IMR-90 (cell line): ENCODE measurements around the gene IGF1R. TPM values are rescaled to one million over a fixed set of nuclear protein-coding genes. Genes with fewer than 3 reads are reported as not detected.
A peak's percentile ranks its signal among the peaks of the same experiment; 100 is the strongest.

ENCODE experiments used
- ATAC-seq: fragments of 200-7000 bp; cut with Tn5 transposase; 2 replicates; pipeline ENCODE4 v1.9.1; 2020; ENCODE audit warnings: low read depth, mild to moderate bottlenecking, moderate library complexity
- BruUV-seq: library from RNA; stranded (reverse); fragments of 400-500 nt; replicated peaks from 2 replicates; lab custom pipeline; 2021; lab: Mats Ljungman, UMichigan
- CTCF ChIA-PET: fragments of 300-600 bp; formaldehyde crosslinking; extraction: SDS; loops from one replicate; lab custom pipeline; 2021; ENCODE audit warnings: antibody characterized with exemption; lab: Yijun Ruan, JAX
- POLR2A ChIA-PET: fragments of 300-600 bp; sonication (Branson Sonifier 250); formaldehyde crosslinking; loops from one replicate; lab custom pipeline; 2022; ENCODE audit warnings: antibody characterized with exemption; ENCODE audit not compliant: unreplicated experiment; lab: Charles Lee
- DNase-seq: peaks from one replicate; pipeline ENCODE4 v3.0.0; 2013
- H2AFZ ChIP-seq: replicated peaks from 2 replicates; pipeline ENCODE3; 2013; ENCODE audit warnings: low read length, mild to moderate bottlenecking; ENCODE audit not compliant: poor library complexity
- H2AK5ac ChIP-seq: 2 replicates; pipeline ENCODE4 v1.6.1; 2013; ENCODE audit warnings: low read depth, low read length, inconsistent platforms
- H2AK9ac ChIP-seq: replicated peaks from 2 replicates; pipeline ENCODE3; 2013; ENCODE audit warnings: mild to moderate bottlenecking, low read depth, low read length, moderate library complexity; ENCODE audit not compliant: poor library complexity
- H2BK120ac ChIP-seq: 2 replicates; pipeline ENCODE4 v1.6.1; 2013; ENCODE audit warnings: low read depth, low read length, inconsistent platforms
- H2BK15ac ChIP-seq: 3 replicates; pipeline ENCODE4 v1.6.1; 2013; ENCODE audit warnings: low read depth, low read length, inconsistent platforms
- H2BK20ac ChIP-seq: 2 replicates; pipeline ENCODE4 v1.6.1; 2013; ENCODE audit warnings: low read depth, mild to moderate bottlenecking, inconsistent platforms, low read length, moderate library complexity
- H2BK5ac ChIP-seq: 2 replicates; pipeline ENCODE4 v1.6.1; 2013; ENCODE audit warnings: mild to moderate bottlenecking, low read depth, low read length, inconsistent platforms; ENCODE audit not compliant: poor library complexity, severe bottlenecking
- H3K14ac ChIP-seq: replicated peaks from 2 replicates; pipeline ENCODE4 v1.6.1; 2013; ENCODE audit warnings: low read depth, low read length, inconsistent platforms
- H3K18ac ChIP-seq: 2 replicates; pipeline ENCODE4 v1.6.1; 2013; ENCODE audit warnings: low read depth, low read length, control low read depth
- H3K23ac ChIP-seq: 2 replicates; pipeline ENCODE4 v1.6.1; 2013; ENCODE audit warnings: low read depth, low read length, inconsistent platforms
- H3K27ac ChIP-seq: 2 replicates; pipeline ENCODE4 v1.5.1; 2013; ENCODE audit warnings: mild to moderate bottlenecking, control low read depth, low read length; ENCODE audit not compliant: insufficient read depth
- H3K27me3 ChIP-seq: 2 replicates; pipeline ENCODE4 v1.6.1; 2013; ENCODE audit warnings: low read length; ENCODE audit not compliant: control insufficient read depth, insufficient read depth
- H3K36me3 ChIP-seq: 2 replicates; pipeline ENCODE4 v1.6.1; 2013; ENCODE audit warnings: low read length, mixed read lengths; ENCODE audit not compliant: control insufficient read depth, insufficient read depth
- H3K4ac ChIP-seq: 2 replicates; pipeline ENCODE4 v1.6.1; 2013; ENCODE audit warnings: low read depth, low read length, inconsistent platforms
- H3K4me1 ChIP-seq: 2 replicates; pipeline ENCODE4 v1.6.1; 2013; ENCODE audit warnings: low read length, mixed read lengths; ENCODE audit not compliant: control insufficient read depth, insufficient read depth
- H3K4me2 ChIP-seq: 2 replicates; pipeline ENCODE4 v1.6.1; 2013; ENCODE audit warnings: low read depth, mild to moderate bottlenecking, control low read depth, low read length, moderate library complexity
- H3K4me3 ChIP-seq: 2 replicates; pipeline ENCODE4 v1.5.1; 2013; ENCODE audit warnings: low read depth, mild to moderate bottlenecking, control low read depth, low read length, moderate library complexity; ENCODE audit not compliant: insufficient read depth
- H3K56ac ChIP-seq: 2 replicates; pipeline ENCODE4 v1.6.1; 2013; ENCODE audit warnings: low read length, inconsistent platforms; ENCODE audit not compliant: insufficient read depth; ENCODE audit errors: extremely low read depth
- H3K79me1 ChIP-seq, 2 experiments: 2 replicates each; pipeline ENCODE4 v1.6.1; 2013; ENCODE audit warnings: low read length in 2 of 2, inconsistent platforms in 1 of 2, low read depth in 1 of 2
- H3K9ac ChIP-seq: 2 replicates; pipeline ENCODE4 v1.6.1; 2013; ENCODE audit warnings: low read depth, low read length, control low read depth
- H3K9me1 ChIP-seq: 2 replicates; pipeline ENCODE4 v1.6.1; 2013; ENCODE audit warnings: low read length, inconsistent platforms; ENCODE audit not compliant: insufficient read depth
- H3K9me3 ChIP-seq: 2 replicates; pipeline ENCODE4 v1.6.1; 2013; ENCODE audit warnings: low read length; ENCODE audit not compliant: control insufficient read depth, insufficient read depth
- H4K20me1 ChIP-seq: 2 replicates; pipeline ENCODE4 v1.6.1; 2013; ENCODE audit warnings: low read length, inconsistent platforms; ENCODE audit not compliant: insufficient read depth
- H4K5ac ChIP-seq: 2 replicates; pipeline ENCODE4 v1.6.1; 2013; ENCODE audit warnings: mild to moderate bottlenecking, low read depth, low read length, control low read depth
- H4K8ac ChIP-seq, 2 experiments: 2 replicates each; pipeline ENCODE4 v1.6.1; 2013; ENCODE audit warnings: low read depth in 2 of 2, low read length in 2 of 2, control low read depth in 1 of 2, inconsistent platforms in 1 of 2
- H4K91ac ChIP-seq: 2 replicates; pipeline ENCODE4 v1.6.1; 2013; ENCODE audit warnings: low read depth, low read length, inconsistent platforms; ENCODE audit not compliant: insufficient read depth
- ELK1 ChIP-seq: fragments of 150-350 bp; IDR thresholded peaks from 2 replicates; pipeline ENCODE4 v1.6.1; 2016; ENCODE audit warnings: low read depth, mild to moderate bottlenecking, low read length, moderate library complexity, borderline replicate concordance
- FOS ChIP-seq: fragments of 150-350 bp; IDR thresholded peaks from 2 replicates; pipeline ENCODE4 v1.6.1; 2016; ENCODE audit warnings: low read depth, low read length
- POLR2A ChIP-seq: IDR thresholded peaks from 2 replicates; pipeline ENCODE4 v1.6.1; 2012; ENCODE audit warnings: mild to moderate bottlenecking, low read depth, low read length
- RAD21 ChIP-seq: IDR thresholded peaks from 2 replicates; pipeline ENCODE4 v1.6.1; 2012; ENCODE audit warnings: low read length, improper control_type of control experiment
- SMC3 ChIP-seq: fragments of 150-350 bp; IDR thresholded peaks from 2 replicates; pipeline ENCODE4 v1.6.1; 2016; ENCODE audit warnings: low read depth, mild to moderate bottlenecking, antibody characterized with exemption, low read length, moderate library complexity
- WGBS, 2 experiments: methylation state at CpG; one replicate each; pipeline versions ENCODE4 v1.1.5 to v1.1.7; 2013; ENCODE audit warnings: missing lambda C conversion rate in 2 of 2; ENCODE audit not compliant: insufficient read length in 1 of 2; ENCODE audit errors: extremely low coverage in 2 of 2; 5-methylcytosine and 5-hydroxymethylcytosine counted together
- dilution Hi-C: fragments of 300-500 bp; cut with HindIII; formaldehyde crosslinking; loops from one replicate; pipeline ENCODE4 v1.14.3; 2018; ENCODE audit warnings: low sequenced_read_pairs; ENCODE audit not compliant: unreplicated experiment
- in situ Hi-C: fragments of 300-500 bp; cut with MboI; formaldehyde crosslinking; loops from 3 replicates; pipeline ENCODE4 v1.14.3; 2019; ENCODE audit warnings: low sequenced_read_pairs, inconsistent platforms, mixed read lengths
- intact Hi-C: fragments of 100-400 bp; cut with micrococcal nuclease; formaldehyde crosslinking; loops from 2 replicates; pipeline ENCODE4 v1.10.0; 2022
- polyA plus RNA-seq, 3 experiments: library from polyadenylated mRNA; depleted of rRNA; stranded (reverse); fragments of >200 nt; gene quantifications; 2 replicates each; pipeline ENCODE4 v1.2.3, GENCODE V29; 2012; ENCODE audit warnings: low replicate concordance in 1 of 3
- total RNA-seq: library from RNA; depleted of rRNA; stranded (reverse); fragments of >200 nt; gene quantifications from 2 replicates; pipeline ENCODE4 v1.2.3, GENCODE V29; 2012

Gene IGF1R
- total and polyA plus RNA-seq, 2 of the 4 experiments (the other 2 are of a cell fraction): 24.0 to 24.9 TPM

- Histone ChIP-seq H3K36me3 (no peaks in the 10 kb centered on the region), H3K27me3 (no peaks in the 10 kb centered on the region), H3K56ac (no peak overlapping the region), H3K23ac (no peak overlapping the region), H3K9ac (no peak overlapping the region), H2BK20ac (no peak overlapping the region), H4K20me1 (peaks cover 65% of the 10 kb centered on the region), H3K9me3 (no peaks in the 10 kb centered on the region), H2AK5ac (peak overlapping the region; percentile 45; the same call in 1 of the 2 replicates), H2AFZ (no peak overlapping the region), H4K5ac (no peak overlapping the region), H3K14ac (peak overlapping the region; percentile 8; the same call in 1 of the 2 replicates), H3K9me1 (peaks cover 49% of the 10 kb centered on the region), H2BK15ac (no peak overlapping the region), H3K4me2 (no peak overlapping the region), H4K91ac (no peak overlapping the region), H2BK5ac (no peak overlapping the region), H2AK9ac (no peak overlapping the region), H3K4me3 (no peak overlapping the region), H3K4me1 (peaks cover 39% of the 10 kb centered on the region), H3K27ac (no peak overlapping the region), H3K4ac (no peak overlapping the region), H4K8ac (no peak overlapping the region), H3K79me1 (peaks cover 45 to 78% of the 10 kb centered on the region in 2 experiments), H2BK120ac (no peak overlapping the region), H3K18ac (no peak overlapping the region)
- intact Hi-C loops: no loop called here
- ChIA-PET CTCF (interaction anchor here (0.6 to 0.8 kb wide), 2 partner anchors 65 to 303 kb away, joined by 3 to 4 read pairs; no protein-coding TSS in a partner anchor), POLR2A (no interaction called here)
- ATAC-seq (no peak), DNase-seq (no peak)
- 100% methylated on average over 1 of the region's 13 CpGs; no CpG with 5 or more reads in 1 of the 2 experiments for WGBS, 2 experiments
- TF ChIP-seq SMC3 (no peak), RAD21 (no peak), POLR2A (no peak), FOS (no peak), ELK1 (no peak)
- dilution Hi-C loops: no loop called here
- BruUV-seq: no TSS peak
- in situ Hi-C loops: no loop called here
These were observed 82.7 kb downstream of the IGF1R start for GRCh38 chr15:98730860-98731711.
